ENCODE measurements around the gene PMEPA1.
A peak's percentile ranks its signal among the peaks of the same experiment; 100 is the strongest.

PMEPA1 gene

DNA sequence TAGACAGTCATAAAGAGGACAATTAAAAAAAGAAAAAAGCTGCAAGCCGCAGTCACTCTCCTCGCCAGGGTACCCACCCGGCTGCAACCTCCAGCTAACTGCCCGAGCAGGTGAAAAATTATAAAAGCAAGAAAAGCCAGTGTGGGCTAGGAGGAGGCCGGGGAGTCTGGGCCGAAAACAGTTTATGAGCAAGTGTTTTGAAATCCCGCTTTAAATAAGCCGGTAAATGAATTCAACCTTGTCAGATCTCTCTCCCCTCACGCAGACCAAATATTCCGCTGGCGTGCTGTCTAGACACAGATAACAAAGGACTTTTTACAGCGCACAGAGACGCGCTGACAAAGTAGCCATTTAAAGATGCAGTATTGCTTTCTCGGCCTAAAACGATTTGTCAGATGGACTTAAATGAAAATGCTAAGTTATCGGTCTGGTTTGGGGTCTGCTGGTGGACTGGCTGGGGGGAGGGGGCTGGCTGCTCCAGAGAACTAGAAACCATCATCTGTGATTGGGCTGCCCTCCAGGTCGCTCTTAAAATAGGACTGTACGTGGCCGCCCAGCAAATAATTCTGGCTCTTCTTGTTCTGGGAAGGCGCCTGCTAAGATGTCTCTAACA is 24.6 kb downstream of the PMEPA1 start:
- H3K4me1 ChIP-seq (ENCODE audit: control insufficient read depth, insufficient read depth, low read length): peaks cover 26% of the 10 kb centered on the region
- H3K9ac ChIP-seq (ENCODE audit: low read length): no peak overlapping the region
- H3K4me3 ChIP-seq (ENCODE audit: low read length): no peak overlapping the region

DNA sequence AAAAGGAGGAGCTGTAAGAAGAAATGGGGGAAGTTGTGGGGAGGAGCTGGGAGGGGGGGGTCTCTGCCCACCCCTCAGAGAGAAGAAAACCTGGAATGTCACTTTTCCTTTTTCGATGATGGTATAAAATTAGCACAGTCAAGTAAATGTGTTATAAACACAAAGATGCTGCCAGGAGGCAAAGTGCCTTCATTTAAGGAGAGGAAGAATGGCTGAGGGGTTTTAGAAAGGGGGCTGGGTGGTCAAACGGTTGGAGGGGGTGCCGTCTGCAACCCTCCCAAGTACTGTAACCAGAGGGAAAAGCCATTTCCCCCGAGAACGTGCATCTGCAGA is 25.0 kb downstream of the PMEPA1 start:
- Histone ChIP-seq H3K27ac (ENCODE audit: low read depth, low read length) (no peak overlapping the region), H3K9ac (ENCODE audit: low read length) (no peak overlapping the region), H3K27me3 (ENCODE audit: control insufficient read depth, insufficient read depth, low read length) (no peaks in the 10 kb centered on the region), H3K36me3 (ENCODE audit: control insufficient read depth, insufficient read depth, low read length) (no peaks in the 10 kb centered on the region), H3K4me3 (ENCODE audit: low read length) (no peak overlapping the region), H3K4me1 (ENCODE audit: control insufficient read depth, insufficient read depth, low read length) (peaks cover 26% of the 10 kb centered on the region)

More for the DNA sequence above, 24.6 kb downstream of the PMEPA1 start:
- no peaks in the 10 kb centered on the region for H3K27me3 ChIP-seq (ENCODE audit: control insufficient read depth, insufficient read depth, low read length)
- H3K36me3 ChIP-seq (ENCODE audit: control insufficient read depth, insufficient read depth, low read length): no peaks in the 10 kb centered on the region
- H3K27ac ChIP-seq (ENCODE audit: low read depth, low read length): no peak overlapping the region

DNA sequence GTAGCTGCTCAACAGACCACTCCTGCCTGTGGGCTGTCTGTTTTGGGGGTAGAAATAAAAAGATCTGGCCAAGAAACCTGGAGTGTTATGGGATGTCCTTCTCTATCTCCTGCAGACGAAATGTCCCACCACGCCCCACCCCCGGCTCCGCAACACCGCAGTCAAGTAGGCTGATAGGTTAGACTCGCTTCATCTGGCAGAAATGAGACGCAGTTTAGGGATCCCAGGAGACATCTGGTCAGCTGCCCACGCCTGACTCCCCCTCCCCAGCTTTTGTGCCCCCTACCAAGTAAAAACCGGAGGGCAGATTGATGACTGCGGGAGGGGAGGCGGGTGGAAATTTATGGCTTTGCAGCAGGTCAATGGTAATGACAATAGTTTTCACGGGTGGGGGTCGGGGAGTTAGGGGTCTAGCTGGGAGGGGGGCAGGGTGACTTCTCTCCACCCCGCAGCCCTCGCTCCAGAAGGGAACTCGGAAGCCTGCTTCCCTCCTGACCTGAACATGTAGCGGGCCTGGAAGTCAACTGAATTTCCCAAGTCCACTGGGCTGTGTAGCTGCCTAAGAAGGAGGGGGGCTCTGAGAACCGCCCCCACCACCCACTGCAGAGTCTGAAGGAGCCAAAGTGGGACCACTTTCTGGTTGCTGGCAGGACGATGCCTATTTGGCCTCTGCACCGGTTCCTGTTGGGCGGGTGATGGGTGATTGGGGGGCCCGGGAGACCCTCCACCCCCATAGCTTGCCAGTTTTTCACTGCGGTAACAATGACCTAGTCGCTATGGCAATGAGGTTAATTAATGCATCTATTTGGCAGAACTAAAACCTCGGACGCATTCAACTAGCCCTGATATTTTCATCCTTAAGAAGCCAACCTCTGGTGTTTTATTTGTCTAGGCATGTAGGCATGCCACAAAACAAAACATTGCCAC is 25.7 kb downstream of the PMEPA1 start:
- Histone ChIP-seq H3K27ac (ENCODE audit: low read depth, low read length) (no peak overlapping the region), H3K4me3 (ENCODE audit: low read length) (no peak overlapping the region), H3K27me3 (ENCODE audit: control insufficient read depth, insufficient read depth, low read length) (no peaks in the 10 kb centered on the region), H3K36me3 (ENCODE audit: control insufficient read depth, insufficient read depth, low read length) (no peaks in the 10 kb centered on the region), H3K4me1 (ENCODE audit: control insufficient read depth, insufficient read depth, low read length) (peaks cover 26% of the 10 kb centered on the region), H3K9ac (ENCODE audit: low read length) (no peak overlapping the region)

DNA sequence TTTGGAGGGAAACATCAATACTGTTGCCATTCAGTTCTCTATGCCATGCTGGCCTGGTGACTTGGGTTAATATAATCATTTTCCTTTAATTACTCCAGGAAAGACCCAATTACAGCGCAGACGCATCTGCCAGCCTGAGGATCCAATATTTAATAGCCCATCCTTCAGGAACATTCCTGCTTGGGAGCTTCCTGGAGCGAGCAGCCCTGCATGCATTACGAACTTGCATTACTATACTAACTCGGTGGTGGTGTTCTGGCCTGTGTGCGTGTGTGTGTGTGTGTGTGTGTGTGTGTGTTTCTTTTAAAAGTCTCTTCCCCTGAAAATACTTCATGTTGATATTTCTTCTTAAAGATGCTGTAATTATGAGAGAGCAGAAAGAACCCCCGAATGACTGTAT is 26.5 kb downstream of the PMEPA1 start:
- Histone ChIP-seq H3K27ac (ENCODE audit: low read depth, low read length) (peak overlapping the region; percentile 27), H3K9ac (ENCODE audit: low read length) (no peak overlapping the region), H3K4me1 (ENCODE audit: control insufficient read depth, insufficient read depth, low read length) (peaks cover 26% of the 10 kb centered on the region), H3K27me3 (ENCODE audit: control insufficient read depth, insufficient read depth, low read length) (no peaks in the 10 kb centered on the region), H3K4me3 (ENCODE audit: low read length) (no peak overlapping the region), H3K36me3 (ENCODE audit: control insufficient read depth, insufficient read depth, low read length) (no peaks in the 10 kb centered on the region)

DNA sequence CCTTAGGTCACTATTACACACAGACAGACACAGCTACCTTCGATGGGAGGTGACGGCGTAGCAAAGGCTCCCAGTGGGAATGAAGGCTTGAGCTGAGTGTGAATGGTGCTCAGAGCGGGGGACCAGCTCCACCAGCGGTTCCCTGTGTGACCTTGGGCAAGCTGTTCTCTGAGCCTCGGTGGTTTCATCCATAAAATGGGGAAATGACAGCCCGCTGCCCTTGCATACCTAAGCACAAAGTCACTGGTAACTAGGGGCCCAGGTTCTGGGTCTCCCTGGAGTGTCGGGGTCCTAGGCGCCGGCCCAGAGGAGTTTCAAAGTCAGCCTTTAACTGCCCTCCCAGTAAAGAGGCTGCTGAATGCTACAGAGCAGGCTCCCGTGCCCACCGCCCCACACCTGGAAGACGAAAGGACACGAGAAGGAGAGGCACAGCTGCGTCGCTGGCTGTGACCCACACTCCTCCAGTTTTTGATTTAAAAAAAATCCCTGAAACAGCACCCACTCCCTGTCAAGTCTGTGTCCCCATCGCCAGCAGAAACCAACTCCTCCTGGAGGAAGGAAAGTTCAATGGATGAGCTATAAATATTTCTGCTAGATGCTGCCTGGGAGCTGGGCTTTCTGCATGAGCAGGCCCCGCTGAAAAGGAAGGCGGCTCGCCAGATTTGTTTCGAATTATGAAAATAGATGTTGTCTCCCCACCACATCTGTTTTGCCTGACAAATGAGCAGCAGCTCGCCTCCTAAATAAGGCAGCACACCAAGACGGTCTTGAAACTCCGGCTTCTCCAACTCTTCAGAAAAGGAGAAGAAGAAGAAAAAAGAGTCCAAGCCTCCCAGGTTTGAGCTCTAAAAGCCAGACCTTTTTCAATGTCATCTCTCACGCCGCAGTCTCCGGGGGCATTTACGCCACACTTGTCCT is 27.4 kb downstream of the PMEPA1 start:
- peaks cover 26% of the 10 kb centered on the region for H3K4me1 ChIP-seq (ENCODE audit: control insufficient read depth, insufficient read depth, low read length)
- H3K36me3 ChIP-seq (ENCODE audit: control insufficient read depth, insufficient read depth, low read length): no peaks in the 10 kb centered on the region
- peak overlapping the region; percentile 27 for H3K27ac ChIP-seq (ENCODE audit: low read depth, low read length)
- no peaks in the 10 kb centered on the region for H3K27me3 ChIP-seq (ENCODE audit: control insufficient read depth, insufficient read depth, low read length)
- H3K4me3 ChIP-seq (ENCODE audit: low read length): no peak overlapping the region
- no peak overlapping the region for H3K9ac ChIP-seq (ENCODE audit: low read length)

DNA sequence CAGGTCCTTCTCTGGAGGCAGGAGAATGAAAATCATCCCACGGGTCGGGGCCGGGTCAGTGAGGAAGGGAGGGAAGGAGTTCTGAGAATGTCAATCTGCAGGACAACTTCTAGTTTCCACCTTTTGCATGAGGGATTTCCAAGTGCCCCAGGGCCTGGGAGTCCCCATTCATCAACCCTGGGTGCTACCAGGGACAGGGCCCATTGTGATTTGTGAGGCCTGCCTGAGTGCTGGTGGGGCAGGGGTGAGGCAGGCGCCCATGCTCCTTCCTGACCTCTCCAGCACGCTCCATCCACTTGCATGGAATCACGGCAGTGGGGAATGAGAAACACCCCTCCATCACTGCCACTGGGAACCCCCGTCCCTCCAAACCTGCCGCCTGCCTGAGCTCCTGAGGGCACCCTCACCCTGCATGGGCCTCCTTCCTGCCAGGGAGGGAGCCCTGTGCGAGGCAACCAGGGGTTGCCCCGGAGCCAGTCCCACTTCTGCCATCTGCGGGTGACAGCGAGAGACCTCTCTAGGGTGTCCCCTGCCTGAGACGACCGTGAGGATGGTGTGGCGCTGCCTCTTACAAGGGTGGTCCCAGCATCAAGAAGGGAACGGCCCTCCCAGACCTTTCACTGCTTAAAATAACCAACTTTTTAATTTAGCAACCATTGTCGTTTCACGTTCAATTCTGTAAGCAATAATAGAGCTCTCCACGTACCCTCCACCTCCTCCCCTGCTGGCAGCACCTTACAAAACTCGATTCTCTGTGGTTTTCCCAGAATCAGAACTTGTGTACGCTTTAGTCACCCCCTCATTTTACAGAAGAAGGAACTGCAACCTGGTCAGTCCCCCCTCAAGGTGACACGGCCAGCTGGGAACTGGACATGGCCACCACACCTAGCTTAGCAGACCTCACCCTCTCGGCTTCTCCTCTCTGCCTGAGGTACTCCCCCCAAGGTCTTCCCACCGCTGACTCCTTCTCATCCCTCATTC is 28.6 kb downstream of the PMEPA1 start:
- no peaks in the 10 kb centered on the region for H3K36me3 ChIP-seq (ENCODE audit: control insufficient read depth, insufficient read depth, low read length)
- H3K27me3 ChIP-seq (ENCODE audit: control insufficient read depth, insufficient read depth, low read length): no peaks in the 10 kb centered on the region
- H3K4me1 ChIP-seq (ENCODE audit: control insufficient read depth, insufficient read depth, low read length): peaks cover 25% of the 10 kb centered on the region
- no peak overlapping the region for H3K4me3 ChIP-seq (ENCODE audit: low read length)
- H3K9ac ChIP-seq (ENCODE audit: low read length): no peak overlapping the region
- no peak overlapping the region for H3K27ac ChIP-seq (ENCODE audit: low read depth, low read length)

DNA sequence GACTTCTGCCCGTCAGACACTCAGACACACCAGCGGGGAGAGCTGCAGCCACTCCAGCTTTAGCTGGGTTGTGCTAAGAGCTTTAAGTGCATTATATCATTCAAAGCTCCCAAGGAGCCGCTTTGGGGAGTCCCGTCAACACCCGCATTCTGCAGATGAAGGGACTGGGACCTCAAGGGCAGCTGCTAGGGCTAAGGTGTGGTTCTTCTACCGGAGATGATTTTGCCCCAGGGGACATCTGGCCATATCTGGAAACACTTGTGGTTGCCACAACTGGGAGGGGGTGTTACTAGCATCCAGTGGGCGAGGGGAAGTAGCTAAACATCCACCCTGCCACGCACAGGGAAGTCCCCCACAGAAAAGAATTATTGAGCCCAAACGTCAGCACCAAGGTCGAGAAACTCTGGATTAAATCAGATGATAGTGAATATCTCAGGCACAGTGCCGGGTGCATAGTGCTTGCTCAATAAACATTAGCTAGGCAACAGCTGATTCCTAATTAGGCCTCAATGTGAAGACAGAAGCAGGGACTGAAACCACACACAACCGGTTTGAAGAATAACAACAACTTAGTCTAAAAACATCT is 29.6 kb downstream of the PMEPA1 start:
- no peaks in the 10 kb centered on the region for H3K27me3 ChIP-seq (ENCODE audit: control insufficient read depth, insufficient read depth, low read length)
- H3K4me3 ChIP-seq (ENCODE audit: low read length): no peak overlapping the region
- H3K27ac ChIP-seq (ENCODE audit: low read depth, low read length): no peak overlapping the region
- H3K4me1 ChIP-seq (ENCODE audit: control insufficient read depth, insufficient read depth, low read length): peaks cover 17% of the 10 kb centered on the region
- H3K9ac ChIP-seq (ENCODE audit: low read length): no peak overlapping the region
- no peaks in the 10 kb centered on the region for H3K36me3 ChIP-seq (ENCODE audit: control insufficient read depth, insufficient read depth, low read length)

DNA sequence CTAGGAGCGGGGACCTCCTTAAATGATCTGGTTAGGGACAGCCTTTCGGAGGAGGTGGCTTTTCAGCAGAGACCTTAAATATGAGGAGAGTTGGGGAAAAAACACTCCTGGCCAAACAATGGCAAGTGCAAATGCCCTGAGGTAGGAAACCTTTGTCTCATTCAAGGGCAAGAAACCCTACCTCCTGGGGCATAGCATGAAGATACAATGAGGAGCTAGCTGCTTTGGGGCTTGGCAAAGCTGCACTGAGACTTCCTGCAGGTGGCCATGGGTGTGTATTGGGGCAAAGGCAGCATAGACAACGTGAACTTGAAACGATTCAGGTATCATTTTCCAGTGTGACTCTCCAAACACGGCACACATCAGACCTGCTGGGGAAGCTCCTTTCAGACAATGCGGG is 30.7 kb downstream of the PMEPA1 start:
- no peak overlapping the region for H3K27ac ChIP-seq (ENCODE audit: low read depth, low read length)
- no peak overlapping the region for H3K9ac ChIP-seq (ENCODE audit: low read length)
- peaks cover 12% of the 10 kb centered on the region for H3K4me1 ChIP-seq (ENCODE audit: control insufficient read depth, insufficient read depth, low read length)
- H3K27me3 ChIP-seq (ENCODE audit: control insufficient read depth, insufficient read depth, low read length): no peaks in the 10 kb centered on the region
- no peak overlapping the region for H3K4me3 ChIP-seq (ENCODE audit: low read length)
- no peaks in the 10 kb centered on the region for H3K36me3 ChIP-seq (ENCODE audit: control insufficient read depth, insufficient read depth, low read length)

DNA sequence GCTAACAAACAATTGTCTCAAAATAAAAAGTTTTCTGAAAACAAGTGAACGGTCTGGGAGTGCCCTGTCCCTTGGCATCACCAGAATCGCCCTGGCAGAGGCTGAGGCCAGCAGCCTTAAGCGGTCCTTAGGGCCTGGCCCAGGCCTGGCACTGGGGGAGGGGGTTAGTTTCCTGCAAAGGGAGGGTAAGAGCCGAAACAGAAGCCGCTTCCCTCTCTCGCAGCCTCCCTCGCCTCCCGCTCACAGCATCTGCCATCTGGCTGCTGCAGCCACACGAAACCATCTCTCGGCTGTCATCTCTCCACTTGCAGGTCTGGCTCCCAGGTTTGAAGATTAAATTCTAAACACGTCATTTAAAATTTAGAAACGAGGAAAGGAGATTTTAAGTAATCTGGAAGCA is 31.5 kb downstream of the PMEPA1 start:
- H3K4me1 ChIP-seq (ENCODE audit: control insufficient read depth, insufficient read depth, low read length): peaks cover 8% of the 10 kb centered on the region
- no peak overlapping the region for H3K27ac ChIP-seq (ENCODE audit: low read depth, low read length)
- H3K9ac ChIP-seq (ENCODE audit: low read length): no peak overlapping the region
- no peak overlapping the region for H3K4me3 ChIP-seq (ENCODE audit: low read length)
- no peaks in the 10 kb centered on the region for H3K27me3 ChIP-seq (ENCODE audit: control insufficient read depth, insufficient read depth, low read length)
- no peaks in the 10 kb centered on the region for H3K36me3 ChIP-seq (ENCODE audit: control insufficient read depth, insufficient read depth, low read length)

DNA sequence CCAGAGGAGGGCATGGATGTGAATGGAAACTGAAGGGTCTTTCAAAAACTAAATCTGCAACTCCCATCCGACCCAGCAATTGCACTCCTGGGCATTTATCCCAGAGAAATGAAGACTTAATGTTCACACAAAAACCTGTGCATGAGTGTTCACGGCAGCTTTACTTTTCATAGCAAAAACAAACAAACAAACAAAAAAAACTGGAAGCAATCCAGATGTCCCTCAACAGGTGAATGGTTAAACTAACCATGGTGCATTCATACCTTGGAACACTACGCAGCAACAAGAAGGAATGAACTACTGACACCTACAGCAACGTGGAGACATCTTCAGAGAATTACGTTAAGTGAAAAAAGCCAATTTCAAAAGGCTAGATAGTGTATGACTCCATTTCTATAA is 32.2 kb downstream of the PMEPA1 start:
- no peaks in the 10 kb centered on the region for H3K36me3 ChIP-seq (ENCODE audit: control insufficient read depth, insufficient read depth, low read length)
- no peaks in the 10 kb centered on the region for H3K27me3 ChIP-seq (ENCODE audit: control insufficient read depth, insufficient read depth, low read length)
- no peak overlapping the region for H3K27ac ChIP-seq (ENCODE audit: low read depth, low read length)
- H3K4me3 ChIP-seq (ENCODE audit: low read length): no peak overlapping the region
- H3K9ac ChIP-seq (ENCODE audit: low read length): no peak overlapping the region
- peaks cover under 1% of the 10 kb centered on the region for H3K4me1 ChIP-seq (ENCODE audit: control insufficient read depth, insufficient read depth, low read length)
